ENCODE results near the gene TMEM131.
"Not testable (repeated sequence)": the region's sequence is repeated elsewhere in the genome, so short reads cannot be mapped to it uniquely, and the experiment has no call there.

Gene TMEM131

GRCh38 chr2:97957432-97958183 is 38.1 kb downstream of the TMEM131 start:
- ATAC-seq, result no peak
- DNase-seq, result no peak

GRCh38 chr2:97956753-97957152 is 39.0 kb downstream of the TMEM131 start:
- ATAC-seq, DNase-seq: not testable (repeated sequence)

- no peak for ATAC-seq
- DNase-seq, result no peak
Measured at GRCh38 chr2:97953853-97954252, 41.9 kb downstream of the TMEM131 start.

GRCh38 chr2:97952357-97952756 is 43.4 kb downstream of the TMEM131 start:
- ATAC-seq (no peak), DNase-seq (no peak)

GRCh38 chr2:97951155-97951680 is 44.5 kb downstream of the TMEM131 start:
- ATAC-seq, result peak; percentile 98

GRCh38 chr2:97950329-97951154 is 45.2 kb downstream of the TMEM131 start:
- ATAC-seq, result no peak
- no peak for DNase-seq

More at GRCh38 chr2:97951155-97951680, 44.5 kb downstream of the TMEM131 start:
- DNase-seq, result peak; percentile 16

- ATAC-seq (no peak), DNase-seq (no peak)
Measured at GRCh38 chr2:97948926-97949325, 46.8 kb downstream of the TMEM131 start.

GRCh38 chr2:97945791-97946190 is 50.0 kb downstream of the TMEM131 start:
- no peak for ATAC-seq
- DNase-seq, result no peak

GRCh38 chr2:97936881-97937280 is 58.9 kb downstream of the TMEM131 start:
- no peak for DNase-seq
- ATAC-seq, result no peak

GRCh38 chr2:97936199-97936598 is 59.5 kb downstream of the TMEM131 start:
- ATAC-seq, result peak; percentile 32
- DNase-seq, result no peak

- ATAC-seq, result peak; percentile 66
- no peak for DNase-seq
Measured at GRCh38 chr2:97935719-97936161, 60.0 kb downstream of the TMEM131 start.

GRCh38 chr2:97932975-97933662 is 62.6 kb downstream of the TMEM131 start:
- DNase-seq, result no peak
- peak; percentile 14 for ATAC-seq

GRCh38 chr2:97931858-97932225 is 63.9 kb downstream of the TMEM131 start:
- ATAC-seq (no peak), DNase-seq (no peak)

GRCh38 chr2:97931118-97931857 is 64.5 kb downstream of the TMEM131 start:
- DNase-seq (no peak), ATAC-seq (no peak)

GRCh38 chr2:97928591-97928990 is 67.2 kb downstream of the TMEM131 start:
- DNase-seq (no peak), ATAC-seq (no peak)

- ATAC-seq (no peak), DNase-seq (no peak)
Measured at GRCh38 chr2:97926946-97927345, 68.8 kb downstream of the TMEM131 start.

- no peak for ATAC-seq
- no peak for DNase-seq
Measured at GRCh38 chr2:97924194-97924593, 71.6 kb downstream of the TMEM131 start.

GRCh38 chr2:97919858-97920257 is 75.9 kb downstream of the TMEM131 start:
- no peak for ATAC-seq

GRCh38 chr2:97918818-97919217 is 76.9 kb downstream of the TMEM131 start:
- ATAC-seq (no peak), DNase-seq (no peak)

More at GRCh38 chr2:97919858-97920257, 75.9 kb downstream of the TMEM131 start:
- no peak for DNase-seq

- DNase-seq, ATAC-seq: not testable (repeated sequence)
Measured at GRCh38 chr2:97917668-97918067, 78.1 kb downstream of the TMEM131 start.

- ATAC-seq, result peak; percentile 41
- DNase-seq, result no peak
Measured at GRCh38 chr2:97914691-97915213, 81.0 kb downstream of the TMEM131 start.
